Activated T-cell treated with anti-CD3 and anti-CD28 coated beads, Interleukin-2, amount 50 U/mL, for 24 hours (primary cell): Measurements from ENCODE around the gene ICE2.

Source experiments
- DNase-seq: peaks from one replicate; pipeline ENCODE4 v3.0.0-alpha.2; 2020
- H3K27ac Mint-ChIP-seq: 2 replicates; pipeline ENCODE4 v1.8.0; 2020; ENCODE audit warnings: mild to moderate bottlenecking, mixed read lengths
- H3K27me3 Mint-ChIP-seq: 2 replicates; pipeline ENCODE4 v1.8.0; 2020; ENCODE audit warnings: mixed read lengths
- H3K36me3 Mint-ChIP-seq: 2 replicates; pipeline ENCODE4 v1.8.0; 2020; ENCODE audit warnings: low read depth, mixed read lengths
- H3K4me1 Mint-ChIP-seq: 2 replicates; pipeline ENCODE4 v1.8.0; 2020; ENCODE audit warnings: low read depth, mixed read lengths
- H3K4me3 Mint-ChIP-seq: 2 replicates; pipeline ENCODE4 v1.8.0; 2020; ENCODE audit warnings: mild to moderate bottlenecking, moderate library complexity, mixed read lengths
- H3K9me3 Mint-ChIP-seq: 2 replicates; pipeline ENCODE4 v1.8.0; 2020; ENCODE audit warnings: mixed read lengths

The ICE2 gene

DNA sequence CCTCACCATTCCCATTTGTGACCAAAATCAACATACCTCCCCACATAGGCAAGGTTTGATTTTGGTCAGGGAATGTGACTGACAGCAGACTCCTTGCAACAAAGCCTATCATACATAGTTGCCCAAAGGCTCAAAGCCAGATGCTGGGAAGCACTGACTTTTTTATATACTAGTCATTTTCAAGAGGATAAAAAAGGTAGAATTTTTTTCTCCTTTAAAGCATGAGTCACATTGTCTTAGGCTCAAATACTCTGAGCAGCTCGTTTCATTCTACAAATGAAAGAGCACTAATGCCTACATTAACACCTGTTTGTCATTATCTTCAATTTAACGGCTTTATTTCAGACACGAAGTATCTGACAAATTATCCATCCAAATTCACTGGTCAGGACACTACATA lies 36.2 kb downstream of the ICE2 start:
- no peaks in the 10 kb centered on the region for H3K4me1 Mint-ChIP-seq
- H3K36me3 Mint-ChIP-seq, result peaks cover 73% of the 10 kb centered on the region
- no peak overlapping the region for H3K27ac Mint-ChIP-seq
- H3K4me3 Mint-ChIP-seq, result no peak overlapping the region
- no peak for DNase-seq
- no peaks in the 10 kb centered on the region for H3K27me3 Mint-ChIP-seq
- no peaks in the 10 kb centered on the region for H3K9me3 Mint-ChIP-seq

DNA sequence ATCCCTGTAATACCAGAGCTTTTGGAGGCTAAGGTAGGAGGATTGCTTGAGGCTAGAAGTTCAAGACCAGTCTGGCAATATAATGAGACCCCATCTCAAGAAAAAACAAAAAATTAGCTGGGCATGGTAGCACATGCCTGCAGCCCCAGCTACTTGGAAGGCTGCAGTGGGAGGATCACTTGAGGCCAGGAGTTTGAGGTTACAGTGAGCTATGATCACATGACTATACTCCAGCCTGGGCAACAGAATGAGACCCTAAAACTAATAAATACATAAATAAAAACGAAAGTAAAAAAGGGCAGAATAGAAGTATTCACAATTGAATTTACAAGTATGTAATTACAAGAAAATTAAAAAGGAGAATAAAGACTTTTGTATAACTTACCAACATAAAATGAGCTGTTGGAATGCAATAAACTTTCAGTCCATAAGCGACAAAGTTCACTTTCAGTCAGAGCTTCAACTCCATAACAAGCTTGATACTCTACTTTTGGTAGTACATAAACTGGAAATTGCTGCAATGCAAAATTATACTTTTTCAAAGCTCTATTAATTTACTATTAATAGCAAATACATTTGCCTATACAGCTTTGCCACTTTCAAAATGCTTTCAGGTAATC lies 36.8 kb downstream of the ICE2 start:
- no peak overlapping the region for H3K4me3 Mint-ChIP-seq
- H3K27me3 Mint-ChIP-seq, result no peaks in the 10 kb centered on the region
- DNase-seq, result no peak
- H3K9me3 Mint-ChIP-seq, result no peaks in the 10 kb centered on the region
- no peaks in the 10 kb centered on the region for H3K4me1 Mint-ChIP-seq
- H3K36me3 Mint-ChIP-seq, result peaks cover 69% of the 10 kb centered on the region
- H3K27ac Mint-ChIP-seq, result no peak overlapping the region

DNA sequence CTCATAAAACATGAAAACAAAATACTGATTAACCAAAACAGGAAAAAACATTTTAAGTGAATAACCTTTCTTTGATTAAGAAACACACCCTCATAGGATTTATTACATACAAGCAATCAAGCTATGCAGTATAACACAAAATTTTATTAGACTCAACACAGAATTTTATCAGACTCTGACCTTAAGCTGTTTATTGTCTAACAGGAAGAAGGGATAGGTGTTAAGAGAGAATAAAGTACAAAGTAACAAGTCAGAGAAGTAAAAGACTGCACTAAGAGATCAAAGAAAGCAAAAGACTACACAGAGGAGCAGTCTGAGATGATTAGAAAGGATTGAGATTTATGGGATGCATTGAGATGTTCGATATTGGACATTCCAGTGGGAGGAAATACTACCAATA lies 37.6 kb downstream of the ICE2 start:
- Mint-ChIP-seq H3K4me1 (no peaks in the 10 kb centered on the region), H3K4me3 (no peak overlapping the region), H3K27ac (no peak overlapping the region), H3K27me3 (no peaks in the 10 kb centered on the region), H3K9me3 (no peaks in the 10 kb centered on the region), H3K36me3 (peaks cover 61% of the 10 kb centered on the region)
- DNase-seq, result no peak

DNA sequence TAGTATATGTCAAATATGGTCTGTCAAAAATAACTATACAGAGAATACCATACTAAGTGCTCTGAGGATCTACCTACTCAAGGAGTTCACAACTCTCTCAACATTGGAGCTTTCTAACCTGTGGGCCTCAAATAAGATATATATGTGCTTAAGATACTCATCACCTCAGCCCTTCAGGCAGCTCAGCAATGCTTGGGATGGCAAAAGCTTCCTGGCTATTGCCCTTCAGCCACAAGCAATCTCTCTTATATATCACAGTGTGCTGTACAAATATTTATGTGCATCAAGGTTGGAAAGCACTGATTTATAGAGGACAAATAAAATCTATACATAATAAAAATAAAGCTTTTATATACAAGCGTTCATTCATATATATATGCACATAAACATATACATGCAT lies 40.3 kb downstream of the ICE2 start:
- Mint-ChIP-seq H3K4me1 (no peaks in the 10 kb centered on the region), H3K9me3 (no peaks in the 10 kb centered on the region), H3K36me3 (peaks cover 64% of the 10 kb centered on the region), H3K4me3 (no peak overlapping the region), H3K27me3 (no peaks in the 10 kb centered on the region), H3K27ac (no peak overlapping the region)
- no peak for DNase-seq

DNA sequence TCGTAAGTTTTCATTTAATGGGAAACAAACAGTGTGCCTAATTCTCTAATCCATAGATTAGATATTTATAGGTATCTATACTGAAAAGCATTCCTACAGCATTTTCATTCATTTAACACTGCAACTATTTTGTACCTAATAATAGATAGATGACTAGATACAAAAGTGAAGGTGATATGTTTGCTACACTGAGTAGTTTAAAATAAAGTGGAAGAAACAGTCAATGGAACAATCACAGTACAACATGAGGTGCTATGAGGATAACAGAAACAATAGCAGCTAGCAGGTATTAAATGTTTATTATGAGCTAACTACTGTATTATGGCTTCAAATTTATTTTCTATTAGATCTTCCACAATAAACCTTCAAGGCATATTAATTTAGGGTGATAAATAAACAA lies 50.0 kb downstream of the ICE2 start:
- no peak overlapping the region for H3K4me3 Mint-ChIP-seq
- no peak for DNase-seq
- H3K4me1 Mint-ChIP-seq, result peaks cover 10% of the 10 kb centered on the region
- H3K9me3 Mint-ChIP-seq, result no peaks in the 10 kb centered on the region
- H3K27me3 Mint-ChIP-seq, result no peaks in the 10 kb centered on the region
- peaks cover 77% of the 10 kb centered on the region for H3K36me3 Mint-ChIP-seq
- H3K27ac Mint-ChIP-seq, result no peak overlapping the region

DNA sequence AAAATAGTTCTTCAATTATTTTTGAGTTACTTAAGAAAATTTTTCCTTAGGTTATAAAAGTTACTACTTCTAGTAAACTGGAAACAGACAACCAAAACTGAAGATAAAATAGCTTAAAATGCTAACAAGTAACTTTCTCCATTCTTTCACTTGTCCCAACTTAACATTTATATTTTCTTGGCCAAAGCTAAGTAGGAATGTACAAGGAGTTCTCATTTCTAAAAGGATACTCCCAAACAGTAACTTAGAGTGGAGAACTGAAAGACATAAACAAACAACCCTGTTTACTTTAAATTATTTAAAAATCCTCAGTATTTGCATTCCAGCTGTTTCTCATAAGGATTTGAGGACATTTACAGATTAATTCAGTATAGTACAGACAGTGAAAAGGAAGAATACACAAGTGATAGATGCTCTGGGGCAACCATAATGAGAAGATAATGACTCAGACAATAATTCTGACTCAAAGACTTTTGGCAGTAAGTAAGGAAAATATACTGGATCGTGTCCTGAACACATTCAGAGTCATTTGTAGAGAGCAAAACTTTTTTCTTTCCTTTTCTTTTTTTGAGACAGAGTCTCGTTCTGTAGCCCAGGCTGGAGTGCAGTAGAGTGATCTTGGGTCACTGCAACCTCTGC lies 52.0 kb downstream of the ICE2 start:
- H3K36me3 Mint-ChIP-seq, result peaks cover 79% of the 10 kb centered on the region

DNA sequence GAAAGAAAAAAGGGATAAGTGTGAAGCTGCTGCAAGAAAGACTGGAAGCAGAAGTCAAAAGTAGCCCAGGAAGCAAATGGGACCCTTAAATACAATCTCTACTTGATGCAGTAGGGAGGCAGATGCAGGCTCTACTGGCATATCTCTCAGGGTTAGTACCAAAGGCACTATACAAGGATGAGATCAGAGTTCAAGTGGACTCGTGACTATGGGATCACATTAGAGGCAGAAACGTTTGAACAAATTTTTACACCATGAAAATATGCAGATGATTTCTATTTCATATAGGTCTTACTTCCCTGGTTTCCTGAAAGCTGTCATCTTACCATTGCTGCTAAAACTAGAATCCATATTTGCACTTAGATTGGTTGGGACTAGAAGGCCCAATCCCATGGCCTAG lies 53.5 kb downstream of the ICE2 start:
- Mint-ChIP-seq H3K27ac (no peak overlapping the region), H3K4me3 (no peak overlapping the region), H3K27me3 (no peaks in the 10 kb centered on the region), H3K4me1 (peaks cover 17% of the 10 kb centered on the region), H3K36me3 (peaks cover 74% of the 10 kb centered on the region), H3K9me3 (no peaks in the 10 kb centered on the region)
- DNase-seq, result no peak

More for the DNA sequence above, 52.0 kb downstream of the ICE2 start:
- Mint-ChIP-seq H3K4me1 (peaks cover 17% of the 10 kb centered on the region), H3K27ac (no peak overlapping the region), H3K9me3 (no peaks in the 10 kb centered on the region), H3K27me3 (no peaks in the 10 kb centered on the region), H3K4me3 (no peak overlapping the region)
- no peak for DNase-seq

DNA sequence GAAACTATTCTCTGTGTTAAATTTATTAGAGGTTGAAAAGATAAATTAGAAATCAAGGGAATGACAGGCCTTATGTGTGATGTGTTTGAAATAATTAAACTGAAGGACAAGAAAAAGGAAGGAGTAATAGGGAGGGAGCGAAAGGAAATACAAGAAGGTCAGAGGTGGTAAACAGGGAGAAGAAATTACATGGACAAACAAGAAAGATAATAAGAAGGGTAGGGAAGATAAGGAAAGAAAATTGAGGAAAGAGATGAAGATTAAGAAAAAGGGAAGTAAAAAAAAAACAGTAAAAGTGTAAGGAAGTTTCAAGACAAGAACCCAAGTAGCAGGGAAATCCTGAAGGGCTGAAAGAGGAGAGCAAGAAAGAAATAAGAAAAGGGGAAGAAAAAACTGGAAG lies 54.9 kb downstream of the ICE2 start:
- DNase-seq, result no peak
- Mint-ChIP-seq H3K9me3 (no peaks in the 10 kb centered on the region), H3K27ac (peak overlapping the region; percentile 7)

DNA sequence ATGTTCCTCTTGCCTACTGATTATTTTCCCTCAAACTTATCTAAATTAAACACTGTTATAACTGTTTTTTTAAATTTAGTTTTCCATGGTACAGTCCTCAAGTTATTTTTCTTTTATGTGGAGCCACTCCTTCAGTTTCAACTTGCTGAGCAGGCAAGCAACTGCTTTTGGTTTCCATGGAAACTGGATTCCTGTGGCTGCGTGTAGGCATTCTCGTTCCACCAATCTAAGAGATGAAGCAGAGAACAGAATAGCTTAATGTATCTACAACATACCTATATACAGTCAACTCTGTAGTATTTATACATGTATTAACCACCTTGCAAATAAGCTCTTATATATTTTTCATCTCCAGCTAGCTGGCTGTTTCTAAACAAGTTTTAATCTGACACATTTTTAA lies 55.4 kb downstream of the ICE2 start:
- Mint-ChIP-seq H3K27me3 (no peaks in the 10 kb centered on the region), H3K4me1 (peaks cover 20% of the 10 kb centered on the region), H3K4me3 (no peak overlapping the region), H3K27ac (peak overlapping the region; percentile 28), H3K9me3 (no peaks in the 10 kb centered on the region), H3K36me3 (peaks cover 68% of the 10 kb centered on the region)
- DNase-seq, result no peak

More for the DNA sequence above, 54.9 kb downstream of the ICE2 start:
- Mint-ChIP-seq H3K4me3 (no peak overlapping the region), H3K36me3 (peaks cover 70% of the 10 kb centered on the region), H3K27me3 (no peaks in the 10 kb centered on the region), H3K4me1 (peaks cover 20% of the 10 kb centered on the region)

DNA sequence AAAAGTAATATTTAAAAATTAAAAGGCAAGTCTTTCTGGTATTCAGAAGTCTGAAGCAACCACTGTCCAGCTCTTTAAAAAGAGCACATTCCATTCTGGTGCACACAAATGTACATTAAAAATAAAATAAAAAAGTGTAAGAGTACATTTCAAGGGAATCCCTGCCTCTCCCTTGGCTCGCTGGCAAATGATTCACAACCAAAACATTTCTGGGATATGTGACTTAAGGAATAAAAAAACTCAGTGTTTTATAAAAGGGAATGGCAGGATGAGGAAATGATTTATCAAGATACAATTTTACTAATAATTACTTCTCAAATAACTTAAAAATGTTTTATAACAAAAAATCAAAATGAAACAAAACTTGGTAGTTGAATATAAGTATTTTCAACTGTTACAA lies 57.4 kb downstream of the ICE2 start:
- Mint-ChIP-seq H3K9me3 (no peaks in the 10 kb centered on the region), H3K4me3 (no peak overlapping the region), H3K27ac (no peak overlapping the region), H3K36me3 (peaks cover 52% of the 10 kb centered on the region), H3K4me1 (peaks cover 12% of the 10 kb centered on the region), H3K27me3 (no peaks in the 10 kb centered on the region)
- no peak for DNase-seq

DNA sequence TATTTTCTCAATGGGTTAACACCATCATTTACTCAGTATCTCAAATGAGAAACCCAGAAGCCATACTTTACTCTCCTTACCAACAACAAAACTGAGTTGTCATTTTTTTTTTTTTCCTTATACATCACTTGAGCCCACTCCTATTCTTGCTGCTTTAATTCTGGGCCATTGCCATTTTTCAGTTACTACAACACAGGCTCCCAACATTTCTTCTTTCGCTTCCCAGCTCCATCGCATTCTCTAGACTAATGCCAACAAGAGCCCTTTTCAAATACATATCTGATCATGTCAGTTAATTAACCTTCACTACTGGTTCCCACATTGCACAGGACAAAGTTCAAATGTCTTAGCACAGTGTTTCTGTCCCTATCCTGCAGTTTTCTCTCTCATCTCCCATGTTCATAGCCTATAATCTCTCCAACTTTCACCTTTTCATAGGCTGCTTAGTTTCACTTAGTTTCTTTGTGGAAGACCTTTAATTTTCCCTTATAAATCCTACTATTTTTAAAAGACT lies 58.7 kb downstream of the ICE2 start:
- peaks cover 41% of the 10 kb centered on the region for H3K36me3 Mint-ChIP-seq
- H3K9me3 Mint-ChIP-seq, result no peaks in the 10 kb centered on the region
- no peak overlapping the region for H3K4me3 Mint-ChIP-seq
- peaks cover 12% of the 10 kb centered on the region for H3K4me1 Mint-ChIP-seq
- H3K27me3 Mint-ChIP-seq, result no peaks in the 10 kb centered on the region
- DNase-seq, result no peak
- no peak overlapping the region for H3K27ac Mint-ChIP-seq

DNA sequence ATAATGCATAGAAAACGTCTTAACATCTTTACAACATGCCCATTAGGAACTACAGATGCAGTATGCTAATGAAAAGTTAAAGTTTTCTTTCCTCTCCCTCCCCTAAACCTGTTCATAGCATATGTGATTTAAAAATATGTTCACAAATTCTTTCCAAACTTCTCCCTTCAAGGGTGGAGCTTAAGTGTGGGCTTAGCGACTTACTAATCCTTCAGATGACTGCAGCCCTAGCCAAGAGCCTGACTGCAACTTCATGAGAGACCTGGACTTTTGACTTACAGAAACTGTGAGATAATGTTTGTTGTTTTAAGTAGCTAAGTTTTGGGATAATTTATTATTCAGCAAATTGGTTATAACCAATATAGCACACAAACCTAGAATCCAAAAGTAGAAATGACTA lies 59.2 kb downstream of the ICE2 start:
- H3K36me3 Mint-ChIP-seq, result peaks cover 36% of the 10 kb centered on the region
- H3K4me1 Mint-ChIP-seq, result peaks cover 12% of the 10 kb centered on the region
- no peak overlapping the region for H3K27ac Mint-ChIP-seq
- no peak overlapping the region for H3K4me3 Mint-ChIP-seq
- H3K9me3 Mint-ChIP-seq, result no peaks in the 10 kb centered on the region
- no peak for DNase-seq
- H3K27me3 Mint-ChIP-seq, result no peaks in the 10 kb centered on the region

DNA sequence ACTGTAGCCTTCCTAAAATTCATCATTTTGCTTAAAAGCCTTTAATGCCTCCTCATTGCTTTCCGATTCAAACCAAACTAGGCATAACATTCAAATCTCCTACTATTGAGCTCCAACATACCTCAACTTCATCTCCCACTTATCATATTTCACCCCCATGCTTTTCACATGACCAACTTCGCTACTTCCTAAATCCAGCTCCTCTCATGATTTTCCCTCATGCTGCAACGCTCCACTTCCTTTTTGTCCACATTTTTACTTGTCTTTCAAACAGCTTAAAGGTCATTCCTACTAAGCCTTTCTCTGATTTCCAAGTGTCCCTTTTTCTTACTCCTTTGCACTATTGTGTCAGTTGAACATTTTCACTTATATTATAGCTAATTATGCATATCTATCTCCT lies 60.8 kb downstream of the ICE2 start:
- H3K27ac Mint-ChIP-seq, result no peak overlapping the region
- H3K4me3 Mint-ChIP-seq, result no peak overlapping the region
- DNase-seq, result no peak
- no peaks in the 10 kb centered on the region for H3K9me3 Mint-ChIP-seq
- peaks cover 3% of the 10 kb centered on the region for H3K4me1 Mint-ChIP-seq
- no peaks in the 10 kb centered on the region for H3K27me3 Mint-ChIP-seq
- H3K36me3 Mint-ChIP-seq, result peaks cover 22% of the 10 kb centered on the region

DNA sequence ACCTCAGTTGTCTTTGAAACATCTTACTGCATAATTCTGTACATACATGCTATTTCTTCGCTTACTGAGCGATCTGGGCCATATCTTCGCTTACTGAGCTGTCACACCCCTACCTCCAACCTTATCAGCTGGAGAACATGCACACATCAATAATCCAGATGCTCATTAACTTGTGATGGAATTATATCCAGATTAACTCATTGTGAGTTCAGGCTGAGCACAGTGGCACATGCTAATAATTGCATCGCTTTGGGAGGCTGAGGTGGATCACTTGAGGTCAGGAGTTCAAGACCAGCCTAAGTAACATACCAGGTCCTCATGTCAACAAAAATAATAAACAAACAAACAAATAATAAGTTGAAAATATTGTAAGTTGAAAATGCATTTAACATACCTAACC lies 61.8 kb downstream of the ICE2 start:
- H3K36me3 Mint-ChIP-seq, result peaks cover 14% of the 10 kb centered on the region
- DNase-seq, result no peak
- H3K27ac Mint-ChIP-seq, result no peak overlapping the region
- H3K9me3 Mint-ChIP-seq, result no peaks in the 10 kb centered on the region
- no peaks in the 10 kb centered on the region for H3K27me3 Mint-ChIP-seq
- no peak overlapping the region for H3K4me3 Mint-ChIP-seq
- peaks cover 3% of the 10 kb centered on the region for H3K4me1 Mint-ChIP-seq

DNA sequence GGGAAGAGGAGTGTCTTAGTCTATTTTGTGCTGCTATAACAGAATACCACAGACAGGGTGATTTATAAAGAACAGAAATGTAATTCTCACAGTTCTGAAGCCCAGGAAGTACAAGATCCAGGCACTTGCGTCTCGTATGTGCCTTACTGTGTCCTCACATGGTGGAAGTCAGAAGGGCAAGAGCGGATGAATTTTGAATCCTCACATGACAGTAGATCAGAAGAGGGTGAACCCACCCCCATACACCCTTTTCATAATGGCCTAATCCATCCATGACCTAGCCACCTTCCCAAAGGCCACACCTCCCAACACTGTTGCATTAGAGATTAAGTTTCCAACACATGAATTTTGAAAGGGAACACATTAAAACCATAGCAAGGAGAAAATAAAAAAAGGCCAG lies 62.5 kb downstream of the ICE2 start:
- peaks cover 3% of the 10 kb centered on the region for H3K4me1 Mint-ChIP-seq
- H3K36me3 Mint-ChIP-seq, result peaks cover 12% of the 10 kb centered on the region
- no peaks in the 10 kb centered on the region for H3K9me3 Mint-ChIP-seq
- H3K27me3 Mint-ChIP-seq, result no peaks in the 10 kb centered on the region
- DNase-seq, result no peak
- H3K27ac Mint-ChIP-seq, result no peak overlapping the region
- H3K4me3 Mint-ChIP-seq, result no peak overlapping the region
